Pancreas (tissue), 10 donors: ENCODE data around the gene TTC7B. TPM values are rescaled to one million over a fixed set of nuclear protein-coding genes. Genes with fewer than 3 reads are reported as not detected.
"Not testable (repeated sequence)": the region's sequence is repeated elsewhere in the genome, so short reads cannot be mapped to it uniquely, and the experiment has no call there.

Experiments
- ATAC-seq, 4 donors: fragments of 200-7000 bp; cut with Tn5 transposase; one replicate each; pipeline versions ENCODE4 v1.8.0 to v1.9.1; 2020; ENCODE audit warnings: mild to moderate bottlenecking in 4 of 4, moderate library complexity in 4 of 4
- DNase-seq, 6 donors: peaks; one replicate each; pipeline ENCODE4 v3.0.0-alpha.2; 2020
- FAIRE-seq: peaks from 2 replicates; lab custom pipeline; 2012; peaks lifted over from hg19 to GRCh38; lab: Jason Lieb, UNC
- H3K27ac ChIP-seq, 4 donors: fragments of 200-600 bp; sonication (generic); 1 replicate in 3 of 4; 2 replicates in 1 of 4; pipeline versions ENCODE4 v1.5.0 to v1.8.0; 2020
- H3K27me3 ChIP-seq, 4 donors: fragments of 200-600 bp; one replicate each; pipeline ENCODE4 v1.8.0; 2021
- H3K36me3 ChIP-seq, 3 donors: fragments of 200-600 bp; sonication (generic) in 1 of 3; one replicate each; pipeline versions ENCODE4 v1.5.0 to v1.8.0; 2020 to 2021
- H3K4me1 ChIP-seq, 3 donors: fragments of 200-600 bp; one replicate each; pipeline ENCODE4 v1.8.0; 2021
- H3K4me3 ChIP-seq, 4 donors: fragments of 200-600 bp; sonication (generic) in 2 of 4; one replicate each; pipeline versions ENCODE4 v1.5.0 to v1.8.0; 2020 to 2021
- H3K9me3 ChIP-seq, 4 donors: fragments of 200-600 bp; one replicate each; pipeline ENCODE4 v1.8.0; 2021
- WGBS, 2 donors: extraction: QIAGEN DNeasy Blood & Tissue Kit; methylation state at CpG; one replicate each; pipeline ENCODE4 v1.1.7; 2013; 5-methylcytosine and 5-hydroxymethylcytosine counted together
- intact Hi-C, 3 donors: fragments of 100-400 bp; cut with DNase I; formaldehyde crosslinking; loops; one replicate each; pipeline versions ENCODE4 v1.11.1 to v1.14.2; 2022
- polyA plus RNA-seq, 2 donors: library from polyadenylated mRNA; stranded (reverse); fragments of 200-250 nt; gene quantifications; one replicate each; pipeline ENCODE4 v1.2.3, GENCODE V29; 2013
- total RNA-seq, 6 donors: library from RNA; stranded (reverse); fragmentation: NEBNext Ultra II Directional in 4 of 6; extraction: Animal tissue kit (Norgen Biotek cat#: 25700) in 4 of 6; gene quantifications; one replicate each; pipeline versions ENCODE4 v1.2.1 to v1.2.4, GENCODE V29; 2021 to 2023
- TF ChIP-seq, protein P1 (sequence below), 4 donors: fragments of 200-600 bp; sonication (generic) in 3 of 4; IDR thresholded peaks; one replicate each; pipeline versions ENCODE4 v1.5.0 to v1.8.0; 2021; ENCODE audit warnings: antibody characterized with exemption in 4 of 4
- donor health status: healthy with polysubstance abuse.
- donor health status: DM: no; HTN: no; CAD: no; lungs with moderate emphysema.
- donor health status: DM: no; HTN: no; CAD: no.
- donor health status: control.
- donor health status: control.
- donor health status: Bipolar disorder and iron deficiency.
- donor health status: DM: yes; HTN: yes; CAD: no.
- donor health status: DM: no; HTN: no; CAD: no.
- donor health status: DM: no; HTN: no; CAD: no.
- donor health status: DM: yes; HTN: yes; CAD: no.

Gene TTC7B
- total and polyA plus RNA-seq, 8 donors = 8.9 to 39.6 (median 29.6) TPM

DNA sequence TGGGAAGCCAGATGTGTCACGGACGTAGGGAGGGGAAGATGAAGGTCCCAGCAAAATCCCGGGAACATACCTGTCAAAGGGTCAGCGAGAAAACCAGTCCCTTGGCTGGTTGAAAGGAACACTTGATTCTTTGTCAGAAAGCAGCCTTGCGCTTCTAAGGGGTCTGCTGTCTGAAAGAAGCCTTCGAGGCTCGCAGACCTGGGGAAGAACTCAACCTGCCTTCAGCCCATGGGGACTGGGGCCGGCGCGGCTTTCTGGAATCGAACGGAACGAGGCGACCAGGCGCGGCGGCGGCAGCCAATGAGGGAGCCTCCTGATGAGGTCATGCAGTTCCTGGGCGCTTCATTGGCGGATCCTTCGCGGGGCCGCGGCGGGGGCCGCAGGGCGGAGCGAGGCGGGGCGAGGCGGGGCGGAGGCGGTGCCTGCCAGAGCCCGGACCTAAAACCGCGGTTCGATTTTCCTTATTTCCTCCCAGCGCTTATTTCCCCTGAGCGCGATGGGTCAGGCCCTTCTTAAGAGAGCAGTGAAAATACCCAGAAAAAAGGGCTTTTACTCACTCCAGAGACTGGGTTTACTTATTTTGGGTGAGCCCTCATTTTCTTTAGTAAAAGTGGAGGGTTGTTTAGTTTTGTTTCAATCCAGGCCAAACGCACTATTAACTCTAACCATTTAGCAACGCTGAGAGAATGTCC, 11.8 kb upstream of the TTC7B start:
- TF ChIP-seq, protein P1, sequence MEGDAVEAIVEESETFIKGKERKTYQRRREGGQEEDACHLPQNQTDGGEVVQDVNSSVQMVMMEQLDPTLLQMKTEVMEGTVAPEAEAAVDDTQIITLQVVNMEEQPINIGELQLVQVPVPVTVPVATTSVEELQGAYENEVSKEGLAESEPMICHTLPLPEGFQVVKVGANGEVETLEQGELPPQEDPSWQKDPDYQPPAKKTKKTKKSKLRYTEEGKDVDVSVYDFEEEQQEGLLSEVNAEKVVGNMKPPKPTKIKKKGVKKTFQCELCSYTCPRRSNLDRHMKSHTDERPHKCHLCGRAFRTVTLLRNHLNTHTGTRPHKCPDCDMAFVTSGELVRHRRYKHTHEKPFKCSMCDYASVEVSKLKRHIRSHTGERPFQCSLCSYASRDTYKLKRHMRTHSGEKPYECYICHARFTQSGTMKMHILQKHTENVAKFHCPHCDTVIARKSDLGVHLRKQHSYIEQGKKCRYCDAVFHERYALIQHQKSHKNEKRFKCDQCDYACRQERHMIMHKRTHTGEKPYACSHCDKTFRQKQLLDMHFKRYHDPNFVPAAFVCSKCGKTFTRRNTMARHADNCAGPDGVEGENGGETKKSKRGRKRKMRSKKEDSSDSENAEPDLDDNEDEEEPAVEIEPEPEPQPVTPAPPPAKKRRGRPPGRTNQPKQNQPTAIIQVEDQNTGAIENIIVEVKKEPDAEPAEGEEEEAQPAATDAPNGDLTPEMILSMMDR (IDR thresholded peaks at IDR 0.05) = no peak
- FAIRE-seq = no peak
- 2% methylated on average over 40 to 42 of the region's 42 CpGs for WGBS, 2 donors

DNA sequence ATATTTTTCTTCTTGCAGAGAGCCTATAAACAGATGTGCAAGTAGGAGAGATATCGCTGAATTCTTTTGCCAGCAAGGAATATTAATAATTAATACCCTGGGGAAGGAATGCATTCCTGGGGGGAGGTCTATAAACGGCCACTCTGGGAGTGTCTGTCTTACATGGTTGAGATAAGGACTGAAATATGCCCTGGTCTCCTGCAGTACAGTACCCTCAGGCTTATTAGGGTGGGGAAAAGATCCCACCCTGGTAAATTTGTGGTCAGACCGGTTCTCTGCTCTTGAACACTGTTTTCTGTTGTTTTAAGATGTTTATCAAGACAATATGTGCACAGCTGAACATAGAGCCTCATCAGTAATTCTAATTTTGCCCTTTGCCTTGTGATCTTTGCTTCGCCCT, 7.3 kb upstream of the TTC7B start:
- H3K4me1 ChIP-seq, FAIRE-seq: not testable (repeated sequence)

More for the DNA sequence above, 11.8 kb upstream of the TTC7B start:
- Histone ChIP-seq H3K4me1 (peaks cover 0 to 5% (median 0%) of the 10 kb centered on the region in 3 donors), H3K36me3 (no peaks in the 10 kb centered on the region), H3K4me3 (peak overlapping the region; percentile 8 to 34 (median 27)), H3K9me3 (no peaks in the 10 kb centered on the region), H3K27ac (peak overlapping the region in 2 of 4 donors; percentile 39 to 49), H3K27me3 (no peaks in the 10 kb centered on the region)
- intact Hi-C loops = no loop called here
- peak; percentile 93 to 98 (median 94) for DNase-seq
- ATAC-seq = peak; percentile 99 to 100 (median 100)

DNA sequence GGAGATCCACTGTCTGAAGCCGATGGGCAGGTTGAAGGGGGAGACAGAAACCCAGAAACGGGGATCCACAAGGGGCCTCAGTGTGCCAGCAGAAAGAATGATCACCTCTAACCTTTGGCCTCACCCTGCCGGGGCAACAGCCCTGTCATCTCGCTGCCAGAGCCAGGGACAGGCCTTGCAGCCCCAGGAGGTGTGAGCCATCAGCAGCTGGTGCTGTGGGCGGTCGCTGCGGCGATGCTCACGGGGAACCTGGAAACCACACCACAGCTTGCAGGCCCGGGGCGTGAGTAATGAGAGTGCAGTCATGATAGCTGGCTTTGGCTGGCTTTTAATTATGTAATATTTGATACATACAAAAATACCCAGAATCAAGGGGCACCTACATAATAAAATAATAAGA, 4.7 kb upstream of the TTC7B start:
- FAIRE-seq = no peak
- Histone ChIP-seq H3K4me3 (no peak overlapping the region), H3K27ac (no peak overlapping the region), H3K9me3 (no peaks in the 10 kb centered on the region), H3K36me3 (no peaks in the 10 kb centered on the region), H3K4me1 (no peaks in the 10 kb centered on the region), H3K27me3 (no peaks in the 10 kb centered on the region)
- TF ChIP-seq, protein P1 (IDR thresholded peaks at IDR 0.05) = no peak
- peak in 3 of 4 donors; percentile 22 to 76 (median 72) for ATAC-seq
- WGBS, 2 donors = 69 to 76% methylated on average over 11 of the region's 11 CpGs
- intact Hi-C loops = no loop called here
- peak in 1 of 6 donors; percentile 30 for DNase-seq

More for the DNA sequence above, 7.3 kb upstream of the TTC7B start:
- H3K27ac ChIP-seq, H3K4me3 ChIP-seq, H3K36me3 ChIP-seq, DNase-seq, ATAC-seq, intact Hi-C loops, H3K27me3 ChIP-seq, H3K9me3 ChIP-seq: not testable (repeated sequence)
- 54 to 58% methylated on average over 4 of the region's 4 CpGs for WGBS, 2 donors

DNA sequence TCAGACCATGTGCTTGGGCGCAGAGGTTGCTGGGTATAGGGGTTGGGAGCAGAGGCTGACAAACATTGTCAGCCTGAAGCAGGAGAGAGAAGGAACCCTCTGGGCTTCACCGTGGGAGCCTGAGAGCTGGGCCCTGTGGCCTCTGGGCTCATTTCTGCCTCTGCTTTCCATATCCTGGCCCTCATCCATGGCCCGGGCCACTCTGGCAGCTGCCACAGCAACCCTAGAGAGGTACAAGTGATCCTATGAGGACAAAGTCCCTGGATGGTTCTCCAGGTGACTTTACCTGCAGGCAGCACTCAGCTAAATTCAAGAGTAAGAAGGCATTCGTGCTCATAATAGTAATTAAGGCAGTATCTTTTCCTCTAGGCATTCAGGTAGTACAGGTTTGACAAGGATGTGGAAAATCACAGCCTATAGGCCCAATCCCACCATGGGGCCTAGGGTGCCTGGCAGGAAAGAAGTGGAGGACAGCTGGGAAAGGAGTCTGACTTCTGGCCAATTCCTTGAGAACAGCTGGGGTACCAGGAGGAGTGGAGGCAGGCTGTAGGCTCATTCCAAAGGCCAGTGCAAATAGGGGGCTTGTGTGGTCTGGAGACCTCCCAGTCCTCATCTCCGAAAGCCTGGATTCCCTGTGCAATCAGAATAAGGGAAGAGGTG, 3.6 kb upstream of the TTC7B start:
- intact Hi-C loops = no loop called here
- no peak for ATAC-seq
- no peak for DNase-seq

DNA sequence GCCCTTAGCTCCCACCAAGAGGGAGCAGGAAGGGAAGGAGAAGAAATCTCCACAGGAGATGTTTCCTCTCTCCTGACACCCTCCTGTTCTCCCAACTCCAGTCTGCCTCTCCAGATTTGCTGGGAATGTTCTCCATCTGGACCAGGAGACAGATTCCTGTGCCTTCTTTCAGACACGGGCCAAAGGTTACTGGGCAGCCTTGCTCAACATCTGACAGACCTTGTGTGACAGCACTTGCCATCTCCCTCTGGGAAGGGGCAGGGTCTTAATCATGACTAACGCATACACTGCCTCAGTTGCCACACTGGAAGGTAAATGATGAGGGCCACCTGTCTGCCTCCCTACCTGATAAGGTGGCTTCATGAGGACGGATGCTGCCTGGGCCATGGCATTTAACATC, 2.5 kb upstream of the TTC7B start:
- no peaks in the 10 kb centered on the region for H3K27me3 ChIP-seq
- intact Hi-C loops = no loop called here
- no peaks in the 10 kb centered on the region for H3K9me3 ChIP-seq
- H3K4me1 ChIP-seq = peaks cover 0 to 7% (median 0%) of the 10 kb centered on the region in 3 donors
- no peaks in the 10 kb centered on the region for H3K36me3 ChIP-seq
- 68 to 74% methylated on average over 3 of the region's 3 CpGs for WGBS, 2 donors
- H3K4me3 ChIP-seq = no peak overlapping the region
- H3K27ac ChIP-seq = no peak overlapping the region
- TF ChIP-seq, protein P1 (IDR thresholded peaks at IDR 0.05) = no peak
- FAIRE-seq (no peak), DNase-seq (no peak), ATAC-seq (no peak)

More for the DNA sequence above, 3.6 kb upstream of the TTC7B start:
- FAIRE-seq = no peak
- 58 to 65% methylated on average over 5 of the region's 5 CpGs for WGBS, 2 donors
- Histone ChIP-seq H3K4me1 (peaks cover 0 to 2% (median 0%) of the 10 kb centered on the region in 3 donors), H3K4me3 (no peak overlapping the region), H3K27ac (no peak overlapping the region), H3K9me3 (no peaks in the 10 kb centered on the region), H3K27me3 (no peaks in the 10 kb centered on the region), H3K36me3 (no peaks in the 10 kb centered on the region)
- TF ChIP-seq, protein P1 (IDR thresholded peaks at IDR 0.05) = no peak
